Skeletal muscle tissue (tissue), 4 donors: ENCODE measurements around the gene MRPS9. TPM values are rescaled to one million over a fixed set of nuclear protein-coding genes. Genes with fewer than 3 reads are reported as not detected.

Source experiments
- H3K27ac ChIP-seq: one replicate; pipeline ENCODE4 v1.7.0; 2013; ENCODE audit warnings: mild to moderate bottlenecking, low read depth, low read length, inconsistent platforms
- H3K27me3 ChIP-seq, 3 donors: one replicate each; pipeline ENCODE4 v1.7.0; 2013; ENCODE audit warnings: low read length in 3 of 3; ENCODE audit not compliant: control insufficient read depth in 3 of 3, insufficient read depth in 3 of 3
- H3K36me3 ChIP-seq, 3 donors: one replicate each; pipeline ENCODE4 v1.7.0; 2013; ENCODE audit warnings: low read length in 3 of 3; ENCODE audit not compliant: control insufficient read depth in 3 of 3, insufficient read depth in 3 of 3
- H3K4me1 ChIP-seq, 3 donors: one replicate each; pipeline ENCODE4 v1.7.0; 2013; ENCODE audit warnings: low read length in 3 of 3, mild to moderate bottlenecking in 3 of 3; ENCODE audit not compliant: control insufficient read depth in 3 of 3, insufficient read depth in 3 of 3
- H3K4me3 ChIP-seq, 3 donors: one replicate each; pipeline ENCODE4 v1.7.0; 2013; ENCODE audit warnings: low read length in 3 of 3
- H3K9ac ChIP-seq, 3 donors: one replicate each; pipeline ENCODE4 v1.7.0; 2013; ENCODE audit warnings: low read length in 3 of 3, mild to moderate bottlenecking in 3 of 3, moderate library complexity in 2 of 3, low read depth in 1 of 3
- H3K9me3 ChIP-seq, 3 donors: one replicate each; pipeline ENCODE4 v1.7.0; 2013; ENCODE audit warnings: low read length in 3 of 3; ENCODE audit not compliant: control insufficient read depth in 3 of 3
- total RNA-seq: library from RNA; depleted of rRNA; stranded (reverse); fragments of >200 nt; gene quantifications from one replicate; pipeline ENCODE4 v1.2.3, GENCODE V29; 2014
- donor health status: Osteomylitis.

The MRPS9 gene
- total RNA-seq, 1 donor from 2014 or later, result 23.5 TPM

DNA sequence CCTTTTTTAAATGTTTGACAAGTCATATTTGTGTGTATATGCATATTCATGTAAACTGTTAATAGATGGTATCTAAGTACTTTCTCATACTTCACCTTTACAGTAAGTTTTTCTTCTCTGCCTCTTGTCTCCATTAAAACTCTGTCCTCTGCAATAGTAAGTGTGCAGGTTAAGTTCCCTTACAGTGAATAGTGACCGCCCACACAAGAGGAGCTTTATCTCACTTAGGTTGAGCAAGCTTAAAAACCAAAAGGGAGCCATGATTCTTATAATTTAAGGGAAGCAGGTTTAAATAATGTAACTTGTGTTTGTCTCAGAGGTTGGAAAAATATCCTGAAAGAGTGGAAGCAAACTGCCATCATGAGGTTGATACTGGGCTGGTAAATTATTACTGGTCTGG is 61.3 kb downstream of the MRPS9 start:
- Histone ChIP-seq H3K9ac (no peak overlapping the region), H3K9me3 (no peaks in the 10 kb centered on the region), H3K36me3 (peaks cover 19 to 28% (median 25%) of the 10 kb centered on the region in 3 donors), H3K27ac (no peak overlapping the region), H3K4me1 (peaks cover 9 to 23% (median 13%) of the 10 kb centered on the region in 3 donors), H3K27me3 (no peaks in the 10 kb centered on the region), H3K4me3 (no peak overlapping the region)

DNA sequence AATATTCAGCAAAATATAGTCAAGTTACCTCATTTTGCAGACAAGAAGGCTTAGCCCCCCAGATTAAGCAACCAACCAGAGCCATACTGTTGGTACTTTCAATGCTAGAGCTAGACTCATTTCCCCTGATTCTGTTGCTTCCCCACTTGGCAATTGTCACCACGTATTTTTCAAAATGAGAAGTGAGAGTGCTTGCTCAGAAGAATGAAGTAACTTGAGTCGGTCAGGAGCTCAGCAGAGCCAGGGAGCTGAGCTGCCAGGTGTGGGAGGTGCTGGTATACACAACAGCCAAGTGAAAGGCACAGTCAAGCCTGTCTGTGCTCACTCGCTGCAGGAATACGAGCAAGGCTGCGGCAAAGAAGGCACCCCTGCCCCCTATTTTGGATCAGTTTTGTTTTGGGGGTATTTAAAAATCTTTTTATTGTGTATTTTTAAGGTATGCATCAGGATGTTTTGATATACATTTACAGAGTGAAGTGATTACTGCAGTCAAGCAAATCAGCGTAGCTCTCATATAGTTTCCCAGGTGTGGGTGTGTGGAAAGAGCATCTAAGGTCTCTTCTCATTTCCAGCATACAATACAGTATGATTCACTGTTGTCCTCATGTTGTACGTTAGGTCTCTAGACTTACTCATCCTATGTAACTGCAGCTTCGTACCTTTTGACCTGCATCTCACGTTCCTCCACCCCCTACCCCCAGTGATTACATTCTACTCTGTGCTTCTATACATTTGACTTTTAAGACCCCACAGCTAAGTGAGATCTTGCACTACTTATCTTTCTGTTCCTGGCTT is 62.4 kb downstream of the MRPS9 start:
- Histone ChIP-seq H3K36me3 (peaks cover 19 to 25% (median 25%) of the 10 kb centered on the region in 3 donors), H3K27me3 (no peaks in the 10 kb centered on the region), H3K4me3 (no peak overlapping the region), H3K4me1 (peaks cover 13 to 26% (median 16%) of the 10 kb centered on the region in 3 donors), H3K9me3 (no peaks in the 10 kb centered on the region), H3K9ac (no peak overlapping the region), H3K27ac (no peak overlapping the region)

DNA sequence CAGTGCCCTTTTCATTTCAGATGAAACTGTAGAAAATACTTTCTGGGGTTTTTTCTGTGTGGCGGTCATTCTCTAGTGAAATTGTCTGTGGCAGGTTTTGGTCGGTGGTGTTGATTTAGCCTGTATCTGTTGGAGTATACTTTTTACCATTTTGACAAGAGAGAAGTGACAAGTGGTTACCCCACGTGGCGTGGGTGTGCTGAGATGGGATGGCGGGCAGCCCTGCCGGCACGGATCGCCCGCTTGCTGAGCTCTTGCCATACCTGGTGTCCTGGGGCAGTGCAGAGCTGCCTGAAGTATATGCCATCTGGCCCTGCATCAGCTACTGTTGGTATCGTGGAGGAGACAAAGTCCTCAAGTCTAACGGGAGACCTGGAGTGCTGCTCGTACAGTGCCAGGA is 64.1 kb downstream of the MRPS9 start:
- no peak overlapping the region for H3K9ac ChIP-seq
- no peaks in the 10 kb centered on the region for H3K27me3 ChIP-seq
- no peaks in the 10 kb centered on the region for H3K9me3 ChIP-seq
- peaks cover 16 to 23% (median 17%) of the 10 kb centered on the region in 3 donors for H3K36me3 ChIP-seq
- peaks cover 13 to 26% (median 16%) of the 10 kb centered on the region in 3 donors for H3K4me1 ChIP-seq
- no peak overlapping the region for H3K27ac ChIP-seq
- no peak overlapping the region for H3K4me3 ChIP-seq

DNA sequence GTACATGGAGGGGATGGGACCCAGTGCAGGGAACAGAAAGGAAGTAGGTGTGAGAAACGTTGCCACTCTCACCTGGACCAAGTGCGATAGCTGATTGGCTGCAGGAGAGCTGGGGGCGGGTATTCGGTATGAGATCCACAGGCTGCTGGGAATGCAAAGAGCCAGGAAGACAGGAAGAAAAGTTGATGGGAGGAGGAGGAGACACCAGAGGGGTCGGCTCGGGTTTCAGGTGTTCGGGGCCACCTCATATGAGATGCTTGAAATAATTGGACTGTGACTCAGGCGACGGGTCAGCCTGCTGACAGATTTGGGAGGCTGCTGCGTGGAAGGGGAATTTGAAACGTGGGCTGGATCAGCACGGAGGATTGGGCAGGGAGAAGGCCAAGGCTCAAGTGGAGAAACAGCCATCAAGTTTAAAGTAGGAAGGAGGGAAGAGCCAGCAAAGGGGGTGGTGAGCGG is 65.1 kb downstream of the MRPS9 start:
- Histone ChIP-seq H3K9me3 (no peaks in the 10 kb centered on the region), H3K27ac (peak overlapping the region; percentile 10), H3K9ac (no peak overlapping the region), H3K27me3 (no peaks in the 10 kb centered on the region), H3K36me3 (peaks cover 8 to 15% (median 11%) of the 10 kb centered on the region in 3 donors), H3K4me1 (peaks cover 13 to 26% (median 16%) of the 10 kb centered on the region in 3 donors), H3K4me3 (no peak overlapping the region)

DNA sequence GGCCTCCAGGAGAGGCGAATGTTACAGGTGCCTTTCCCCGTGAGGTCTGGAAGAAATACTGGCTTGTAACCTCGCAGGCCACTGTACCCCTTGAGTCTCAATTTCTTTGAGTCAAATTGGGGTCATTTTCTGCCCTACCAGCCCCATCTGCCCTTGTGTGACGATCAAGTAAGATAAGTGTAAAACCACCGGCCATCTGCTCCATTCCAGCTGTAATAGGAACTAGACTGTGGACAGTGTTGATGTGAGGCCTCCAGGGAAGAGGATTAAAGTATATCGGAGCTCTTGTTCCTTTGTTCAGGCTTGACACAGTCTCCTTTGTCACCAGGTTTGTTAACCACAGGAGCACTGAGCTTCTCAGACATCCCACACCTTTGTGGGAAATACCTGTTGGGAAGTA is 65.6 kb downstream of the MRPS9 start:
- no peak overlapping the region for H3K9ac ChIP-seq
- H3K27me3 ChIP-seq, result no peaks in the 10 kb centered on the region
- H3K9me3 ChIP-seq, result no peaks in the 10 kb centered on the region
- H3K36me3 ChIP-seq, result peaks cover 6 to 10% (median 6%) of the 10 kb centered on the region in 3 donors
- peaks cover 13 to 26% (median 16%) of the 10 kb centered on the region in 3 donors for H3K4me1 ChIP-seq
- no peak overlapping the region for H3K4me3 ChIP-seq
- H3K27ac ChIP-seq, result peak overlapping the region; percentile 10

DNA sequence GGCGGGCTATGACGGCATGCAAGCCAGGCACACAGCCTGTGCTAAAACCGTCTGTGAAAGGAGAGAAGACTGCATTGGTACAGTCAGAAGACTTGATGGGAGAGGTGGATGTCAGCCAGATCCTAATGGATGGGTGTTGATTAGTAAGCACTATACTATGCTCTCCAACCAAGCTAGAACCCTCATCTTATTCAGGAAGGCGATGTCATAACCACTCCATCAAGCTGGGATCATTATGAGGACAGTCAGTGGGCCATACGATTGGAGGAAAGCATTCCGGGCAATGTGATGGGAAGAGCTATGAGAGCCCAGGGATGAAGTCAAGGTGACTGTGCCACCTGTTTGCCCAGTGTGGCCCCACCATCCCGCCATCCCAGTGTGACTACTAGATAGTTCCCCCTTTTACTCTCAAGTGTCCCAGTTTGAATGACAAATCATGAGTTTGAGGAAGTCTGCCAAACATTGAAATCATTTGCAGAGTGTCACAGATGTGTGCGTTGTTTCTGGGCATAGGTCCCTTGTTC is 66.4 kb downstream of the MRPS9 start:
- Histone ChIP-seq H3K27ac (no peak overlapping the region), H3K36me3 (peaks cover 4 to 8% (median 6%) of the 10 kb centered on the region in 3 donors), H3K9ac (no peak overlapping the region), H3K4me1 (peaks cover 13 to 26% (median 16%) of the 10 kb centered on the region in 3 donors), H3K9me3 (no peaks in the 10 kb centered on the region), H3K4me3 (no peak overlapping the region), H3K27me3 (no peaks in the 10 kb centered on the region)

DNA sequence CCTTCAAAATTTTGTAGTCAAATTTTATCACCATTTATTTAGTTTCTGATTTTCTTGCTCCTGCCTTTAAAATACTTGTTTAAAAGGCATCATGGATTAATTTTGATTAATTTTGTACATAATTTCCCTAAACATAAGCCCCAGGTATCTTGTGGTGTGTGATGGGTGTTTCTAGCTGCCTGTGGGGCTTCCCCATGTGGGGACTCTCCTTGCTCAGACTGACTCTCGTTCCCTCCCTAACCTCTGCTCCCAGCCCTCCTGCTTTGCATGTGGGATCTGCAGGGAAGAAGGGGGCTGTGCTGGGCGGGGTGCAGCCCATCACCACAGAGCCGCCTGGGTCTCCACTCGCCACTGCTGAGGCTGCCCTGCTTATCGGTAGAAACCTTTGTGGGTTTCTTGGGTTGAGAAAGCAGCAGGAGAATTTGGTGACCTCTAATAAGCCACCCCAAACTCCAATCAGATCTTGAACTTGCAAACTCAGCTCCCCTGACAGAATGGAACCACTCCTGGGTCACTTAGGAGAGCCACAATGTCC is 72.5 kb downstream of the MRPS9 start:
- Histone ChIP-seq H3K27ac (no peak overlapping the region), H3K9me3 (no peaks in the 10 kb centered on the region), H3K4me1 (no peaks in the 10 kb centered on the region), H3K27me3 (no peaks in the 10 kb centered on the region), H3K36me3 (no peaks in the 10 kb centered on the region), H3K9ac (no peak overlapping the region), H3K4me3 (no peak overlapping the region)

DNA sequence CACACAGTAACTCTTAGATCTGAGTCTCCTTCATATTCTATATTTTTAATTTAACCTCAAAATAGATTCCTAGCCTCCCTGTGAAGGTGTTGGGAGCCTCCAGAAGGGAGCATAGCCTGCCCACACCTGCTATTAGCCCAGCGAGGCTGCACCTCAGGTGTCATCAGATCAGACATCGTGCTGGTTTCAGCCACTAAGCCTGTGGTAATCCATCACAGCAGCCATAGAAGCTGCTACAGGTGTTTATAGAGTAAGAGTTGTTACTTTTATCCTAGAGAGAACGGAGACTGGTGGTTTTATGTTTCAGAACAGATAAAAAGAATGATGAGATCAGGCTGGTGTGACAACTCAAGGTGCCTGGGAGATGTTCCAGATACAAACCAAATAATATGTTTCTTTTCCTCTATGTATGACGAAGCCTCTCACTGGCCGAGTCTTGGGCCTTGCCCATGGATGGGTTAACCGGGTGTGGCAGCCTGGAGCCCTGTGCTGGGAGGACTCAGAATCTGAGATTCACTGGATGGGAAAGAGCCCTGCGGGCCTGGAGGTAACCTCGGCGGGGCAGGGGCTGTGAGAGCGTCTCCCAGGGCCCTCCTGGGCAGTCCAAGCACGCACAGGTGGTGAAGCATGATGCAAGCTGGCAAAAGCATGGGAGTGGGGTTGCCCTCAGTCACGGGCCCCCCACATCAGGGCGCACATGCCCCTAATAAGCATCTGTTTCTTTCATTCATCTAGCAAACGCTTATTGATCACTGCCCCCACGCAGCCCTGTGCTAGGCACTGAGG is 73.7 kb downstream of the MRPS9 start:
- Histone ChIP-seq H3K27me3 (no peaks in the 10 kb centered on the region), H3K27ac (no peak overlapping the region), H3K4me3 (no peak overlapping the region), H3K9ac (no peak overlapping the region), H3K9me3 (no peaks in the 10 kb centered on the region), H3K36me3 (no peaks in the 10 kb centered on the region), H3K4me1 (no peaks in the 10 kb centered on the region)

DNA sequence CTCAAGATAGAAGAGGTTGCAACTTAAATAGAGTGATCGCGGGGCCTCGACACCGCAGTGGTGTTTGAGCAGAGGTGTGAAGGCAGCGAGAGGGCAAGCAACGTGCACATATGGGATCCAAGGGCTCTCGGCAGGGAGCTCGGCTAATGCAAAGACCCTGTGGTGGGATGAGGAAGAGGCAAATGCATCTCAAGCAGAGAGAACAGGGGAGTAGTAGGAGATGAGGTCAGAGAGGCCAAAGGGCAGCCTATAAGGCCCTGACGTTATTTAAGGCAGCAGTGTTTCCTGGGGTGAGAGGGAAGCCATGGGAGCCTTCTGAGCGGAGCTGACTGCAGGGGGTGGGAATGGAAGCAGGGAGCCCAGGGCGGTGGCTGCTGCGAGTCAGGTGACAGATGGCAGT is 74.5 kb downstream of the MRPS9 start:
- Histone ChIP-seq H3K4me3 (no peak overlapping the region), H3K4me1 (no peaks in the 10 kb centered on the region)

More for the DNA sequence above, 74.5 kb downstream of the MRPS9 start:
- Histone ChIP-seq H3K9ac (no peak overlapping the region), H3K27ac (no peak overlapping the region), H3K9me3 (no peaks in the 10 kb centered on the region), H3K36me3 (no peaks in the 10 kb centered on the region), H3K27me3 (no peaks in the 10 kb centered on the region)
